HG03457 (cell line): ENCODE measurements around the gene ITPR3.

Experiments used
- ATAC-seq: cut with Tn5 transposase; IDR thresholded peaks from one replicate; pipeline ENCODE4 v1.9.1; 2021; ENCODE audit warnings: moderate number of reproducible peaks; ENCODE audit not compliant: unreplicated experiment

The ITPR3 gene

DNA sequence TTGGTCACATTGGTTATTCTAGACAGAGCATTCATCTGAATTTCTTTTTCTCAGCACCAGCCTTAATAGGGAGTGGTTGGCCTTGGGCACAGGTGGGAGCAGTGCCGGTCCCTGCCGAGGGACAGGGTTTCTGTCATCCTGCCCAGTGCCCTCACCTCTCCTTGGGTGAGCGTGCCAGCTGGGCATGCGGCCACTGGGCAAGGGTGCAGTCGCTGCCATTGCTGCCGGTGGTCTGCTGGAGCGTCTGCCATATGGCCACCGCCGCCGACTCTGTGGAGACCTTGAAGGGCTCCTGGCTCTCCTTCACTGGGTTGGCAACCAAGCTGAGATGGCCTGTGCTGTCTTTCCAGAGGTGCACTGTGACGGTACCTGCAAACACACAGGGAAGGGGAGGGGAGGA, 106.8 kb downstream of the ITPR3 start:
- ATAC-seq = no peak

DNA sequence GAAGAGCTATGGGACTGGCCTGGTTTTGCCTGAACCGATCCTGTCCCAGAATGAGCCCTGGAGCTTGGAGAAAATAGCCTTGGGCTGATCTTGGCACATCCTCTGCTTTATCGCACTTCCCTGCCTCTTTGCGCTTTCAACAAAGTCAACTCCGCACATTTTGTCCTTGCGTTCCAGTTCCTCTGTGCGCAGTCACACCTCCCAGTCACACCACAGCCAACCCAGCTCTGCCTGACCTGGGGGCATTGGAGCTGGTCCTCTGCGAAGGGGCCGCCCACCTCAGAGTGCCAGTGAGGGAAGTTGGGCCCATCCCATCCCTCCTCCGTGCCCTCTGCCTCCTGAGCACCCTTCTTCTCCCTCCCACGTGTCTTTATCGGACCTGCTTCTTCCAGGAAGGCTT, 107.3 kb downstream of the ITPR3 start:
- ATAC-seq = no peak

DNA sequence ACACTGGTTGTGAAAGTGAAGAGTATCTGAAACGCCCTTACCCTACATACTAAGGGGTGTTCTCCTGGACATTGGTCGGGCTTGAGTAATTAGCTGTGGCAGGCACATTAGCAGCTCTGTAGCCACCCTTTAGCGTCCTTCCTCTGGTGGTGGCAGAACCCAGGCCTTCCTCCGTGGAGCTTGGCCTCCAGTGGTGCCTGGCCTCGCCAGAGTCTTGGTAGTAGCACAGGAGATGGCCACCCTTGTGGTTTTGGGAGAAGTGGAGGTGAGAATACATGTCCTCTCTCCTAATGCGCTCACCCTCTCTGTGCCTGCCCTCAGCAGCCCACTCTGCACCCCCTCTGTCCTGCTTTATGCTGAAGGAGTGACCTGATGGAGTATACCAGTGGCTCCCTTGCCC, 107.9 kb downstream of the ITPR3 start:
- ATAC-seq = no peak

DNA sequence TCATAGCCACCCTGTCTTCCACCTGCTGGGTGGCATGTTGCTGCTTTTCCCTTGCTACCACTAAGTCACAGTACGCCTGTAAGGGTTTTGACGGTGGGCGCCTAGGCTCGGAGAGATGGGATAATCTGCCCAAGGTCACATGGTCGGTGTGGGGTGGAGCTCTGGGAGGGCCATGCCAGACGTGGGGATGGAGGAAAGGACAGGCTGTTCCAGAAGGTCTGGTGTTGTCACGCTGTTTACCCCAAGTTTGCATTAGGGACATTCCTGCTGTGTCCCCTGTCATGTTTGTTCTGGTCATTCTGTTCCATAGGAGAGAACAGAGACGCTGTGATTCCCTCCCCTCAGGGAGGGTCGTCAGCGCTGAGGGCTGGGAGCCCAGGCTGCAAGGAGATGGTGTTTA, 109.5 kb downstream of the ITPR3 start:
- no peak for ATAC-seq

DNA sequence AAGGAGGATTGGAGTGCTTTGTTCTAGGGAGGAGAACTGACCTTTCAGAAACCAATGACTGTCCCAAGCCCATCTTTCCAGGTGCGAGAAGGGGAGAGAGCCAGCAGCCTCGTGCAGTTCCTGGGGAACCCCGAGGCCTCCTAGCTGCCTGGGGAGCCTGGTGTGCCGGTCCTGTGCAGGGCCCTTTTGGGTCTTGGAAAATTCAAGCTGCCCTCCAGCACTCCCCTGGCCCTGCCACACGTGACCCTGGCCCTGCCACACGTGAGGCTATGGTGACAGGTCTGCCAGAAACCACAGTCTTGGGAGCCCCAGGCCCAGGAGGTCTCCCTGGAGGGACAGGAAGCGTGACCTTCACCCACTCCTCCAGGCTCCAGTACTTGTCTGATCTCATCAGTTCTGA, 109.9 kb downstream of the ITPR3 start:
- no peak for ATAC-seq

DNA sequence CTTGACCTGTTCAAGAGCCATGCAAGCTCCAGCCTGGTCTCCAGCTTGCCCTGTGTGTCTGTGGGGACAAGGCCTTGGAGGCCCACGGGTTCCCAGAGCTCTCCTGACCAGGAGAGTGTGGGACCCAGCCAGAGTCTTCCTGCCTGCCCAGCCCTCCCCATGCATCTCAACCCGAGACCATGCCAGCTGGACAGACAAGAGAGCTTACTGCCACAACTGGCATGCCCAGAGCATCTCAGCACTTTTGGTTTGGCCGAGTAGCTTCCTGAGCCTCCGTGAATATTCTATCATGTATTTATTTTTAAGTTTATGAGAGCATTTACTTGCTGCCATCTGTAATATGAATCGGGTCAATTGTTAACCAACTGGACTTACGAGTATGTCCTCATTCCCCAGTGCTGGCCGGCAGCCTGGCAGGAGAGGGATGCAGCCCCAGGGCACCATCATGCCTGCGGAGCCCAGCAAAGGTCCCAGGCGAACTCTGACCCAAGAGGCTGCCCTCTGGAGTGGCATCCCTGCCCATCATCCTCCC, 110.7 kb downstream of the ITPR3 start:
- ATAC-seq = no peak

DNA sequence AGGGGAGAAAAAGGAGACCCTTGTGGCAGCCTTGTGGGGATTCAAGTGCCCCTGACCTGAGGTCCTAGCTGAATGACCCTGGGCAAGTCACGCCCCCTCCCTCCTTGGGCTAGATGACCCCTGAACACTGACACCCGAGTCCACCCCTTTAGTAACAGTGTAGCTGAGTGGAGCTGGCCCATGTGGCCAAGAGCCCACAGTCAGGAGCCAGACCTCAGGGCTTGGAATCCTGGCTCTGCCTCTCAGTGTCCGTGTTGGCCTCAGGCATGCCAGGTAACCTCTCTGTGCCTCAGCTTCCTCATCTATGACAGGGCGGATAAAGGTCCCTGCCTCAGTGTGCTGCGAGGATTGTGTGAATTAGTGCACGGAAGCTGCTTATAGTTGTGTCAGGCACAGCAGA, 111.3 kb downstream of the ITPR3 start:
- no peak for ATAC-seq

DNA sequence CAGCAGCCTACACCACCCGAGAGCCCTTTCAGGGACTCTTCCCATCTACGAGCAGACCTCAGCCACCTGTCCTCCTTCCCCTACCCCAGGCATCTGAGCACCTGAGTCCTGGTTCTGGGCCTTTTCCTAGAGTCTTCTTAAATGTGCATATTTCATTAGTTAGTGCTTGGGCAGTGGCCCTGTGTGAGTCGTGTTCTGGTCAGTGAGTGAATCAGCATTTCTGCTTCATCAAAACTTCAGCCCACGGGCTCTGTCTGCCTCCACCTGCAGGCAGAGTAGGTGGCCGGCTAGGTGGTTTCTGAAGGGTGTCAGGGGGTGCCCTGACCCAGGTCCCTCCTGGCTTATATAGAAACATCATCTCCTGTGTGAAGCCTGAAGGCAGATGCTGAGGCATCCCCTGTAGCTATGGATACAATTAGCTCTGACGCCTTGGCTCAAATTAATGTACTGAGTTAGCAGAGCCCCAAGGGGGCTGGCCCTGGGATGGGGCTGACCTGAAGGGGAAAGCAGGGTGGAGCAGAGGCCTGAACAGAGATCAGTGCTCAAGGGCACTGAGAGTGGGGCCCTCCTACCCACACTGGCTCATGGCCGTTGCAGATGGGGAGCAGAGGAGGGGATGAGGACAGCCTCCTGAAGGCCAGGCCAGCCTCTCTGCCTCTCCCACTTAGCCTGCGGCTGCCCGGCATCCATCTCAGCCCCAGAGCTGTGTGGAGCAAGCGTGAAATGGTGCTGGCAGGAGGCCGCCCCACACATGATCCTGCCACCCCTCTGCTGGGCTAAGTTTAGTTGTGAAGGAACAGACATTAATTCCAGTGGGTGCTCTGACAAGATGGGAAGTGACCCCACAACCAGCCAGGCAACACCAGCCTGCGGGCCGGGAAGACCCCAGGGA, 111.9 kb downstream of the ITPR3 start:
- no peak for ATAC-seq

DNA sequence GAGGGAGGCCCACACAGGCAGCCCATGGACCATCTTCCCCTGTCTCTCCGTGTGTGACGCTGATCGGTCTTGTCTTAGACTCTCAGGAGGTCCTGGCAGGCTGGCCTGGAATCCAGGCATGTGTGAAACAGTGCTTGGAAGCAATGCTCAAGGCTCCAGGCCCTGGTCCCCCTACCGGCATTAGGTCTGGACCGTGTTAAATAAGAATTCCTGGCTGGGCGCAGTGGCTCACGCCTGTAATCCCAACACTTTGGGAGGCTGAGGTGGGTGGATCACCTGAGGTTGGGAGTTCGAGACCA, 112.5 kb downstream of the ITPR3 start:
- no peak for ATAC-seq

DNA sequence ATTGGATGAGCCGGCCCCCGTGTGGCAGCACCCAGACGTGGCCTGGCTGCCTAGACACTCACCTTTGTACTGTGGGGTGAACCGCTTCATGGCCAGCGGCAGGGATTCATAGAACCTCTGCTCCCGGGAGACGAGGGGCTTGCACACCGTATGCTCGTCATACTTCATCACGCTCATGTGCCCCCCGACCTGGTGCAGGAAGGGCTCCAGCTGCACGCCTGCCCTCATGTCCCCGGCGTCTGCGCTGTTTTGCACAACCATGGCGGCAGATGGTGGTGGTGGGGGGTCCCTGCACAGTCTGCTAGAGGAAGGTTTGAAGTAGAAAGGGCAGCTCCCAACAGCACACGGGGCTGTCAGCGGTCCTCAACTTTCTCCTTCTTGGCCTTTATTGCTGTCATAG, 114.1 kb downstream of the ITPR3 start:
- ATAC-seq = no peak

DNA sequence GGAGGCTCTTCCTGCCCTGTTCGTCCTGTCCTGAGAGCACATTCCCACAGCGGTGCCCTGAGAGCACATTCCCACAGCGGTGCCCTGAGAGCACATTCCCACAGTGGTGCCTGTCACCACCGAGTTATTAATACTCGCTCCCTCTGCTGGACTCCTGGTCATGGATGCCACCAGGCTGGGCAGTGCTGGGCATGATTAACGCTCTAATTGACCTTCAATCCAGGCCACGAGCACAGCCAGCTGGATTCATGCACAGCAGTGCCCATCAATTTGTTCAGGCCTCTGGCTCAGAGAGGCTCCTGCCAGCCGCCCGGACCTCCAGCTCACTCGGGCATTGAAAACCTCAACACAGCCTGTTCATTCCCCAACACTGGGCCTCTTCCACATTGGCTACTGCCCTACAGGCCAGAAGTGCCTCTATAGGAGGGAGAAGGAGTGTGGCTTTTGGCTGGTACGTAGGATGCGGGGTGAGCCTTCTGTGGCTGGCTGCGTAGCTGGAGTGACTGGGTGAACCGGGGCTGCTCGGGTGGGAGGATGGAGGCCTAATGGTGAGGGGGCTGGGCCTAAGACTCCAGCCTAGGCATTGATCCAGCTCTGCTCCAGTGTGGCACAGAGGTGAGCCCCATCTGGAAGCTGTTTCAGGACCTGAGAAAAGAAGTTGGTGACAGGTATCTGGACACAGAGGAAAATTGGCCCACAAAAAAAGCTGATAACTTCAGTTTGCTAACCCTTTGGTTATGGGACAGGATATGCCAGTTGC, 116.3 kb downstream of the ITPR3 start:
- no peak for ATAC-seq

DNA sequence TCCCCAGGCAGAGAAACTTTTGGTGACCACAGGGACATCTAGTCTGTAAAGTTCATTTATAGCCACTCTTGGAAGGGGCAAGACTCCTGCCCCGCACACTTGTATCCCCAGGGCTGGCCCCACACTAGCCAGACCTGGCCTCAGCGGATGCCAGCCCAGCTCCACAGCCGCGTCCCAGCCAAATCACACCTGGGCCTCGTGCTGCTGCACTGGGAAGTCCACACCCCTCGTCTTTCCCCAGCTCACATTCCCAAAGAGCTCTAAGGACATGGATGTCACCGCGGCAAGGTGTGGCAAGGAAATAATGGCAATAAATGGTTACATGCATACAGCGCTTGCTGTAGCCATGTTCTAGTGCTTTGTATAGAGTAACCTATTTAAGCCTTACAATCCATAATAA, 117.0 kb downstream of the ITPR3 start:
- ATAC-seq = no peak

DNA sequence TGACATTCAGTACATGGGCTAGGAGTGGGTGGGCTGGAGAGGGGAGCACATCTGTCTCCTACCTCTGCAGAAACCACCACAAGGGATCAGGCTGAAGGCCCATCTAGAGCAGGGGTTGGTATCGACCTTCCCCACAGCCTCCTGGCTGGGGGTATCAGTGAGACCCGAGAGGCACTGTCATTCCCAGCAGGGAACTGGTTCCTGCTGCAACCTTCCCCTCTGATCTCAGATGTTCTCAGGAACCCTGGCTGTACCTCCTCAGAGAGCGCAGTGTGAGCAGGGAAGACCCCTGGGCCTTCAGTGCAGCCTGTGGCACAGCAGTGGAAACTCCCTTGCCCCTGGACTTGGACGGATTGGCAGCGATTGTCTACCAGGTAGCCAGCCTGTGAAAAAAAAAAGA, 117.8 kb downstream of the ITPR3 start:
- ATAC-seq = no peak

DNA sequence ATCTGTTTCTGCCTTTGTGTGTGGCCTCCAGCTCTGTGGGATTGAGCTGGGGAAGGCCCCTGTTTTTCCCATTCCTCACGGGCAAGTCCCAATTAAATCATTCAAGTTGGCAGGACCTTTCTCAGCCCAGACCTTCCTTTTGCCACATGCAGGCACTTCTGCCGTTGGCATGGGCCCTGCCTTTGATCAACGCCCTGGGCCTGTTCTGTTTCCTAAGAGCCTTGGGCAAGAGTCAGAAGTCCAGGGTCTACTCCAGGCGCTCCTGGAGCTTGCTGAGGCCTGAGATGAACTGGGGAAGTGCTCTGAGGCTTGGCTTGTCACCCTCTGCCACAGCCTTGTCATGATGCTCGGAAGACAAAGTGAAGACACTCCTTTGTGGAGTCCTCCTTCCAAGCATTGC, 118.4 kb downstream of the ITPR3 start:
- ATAC-seq = no peak

DNA sequence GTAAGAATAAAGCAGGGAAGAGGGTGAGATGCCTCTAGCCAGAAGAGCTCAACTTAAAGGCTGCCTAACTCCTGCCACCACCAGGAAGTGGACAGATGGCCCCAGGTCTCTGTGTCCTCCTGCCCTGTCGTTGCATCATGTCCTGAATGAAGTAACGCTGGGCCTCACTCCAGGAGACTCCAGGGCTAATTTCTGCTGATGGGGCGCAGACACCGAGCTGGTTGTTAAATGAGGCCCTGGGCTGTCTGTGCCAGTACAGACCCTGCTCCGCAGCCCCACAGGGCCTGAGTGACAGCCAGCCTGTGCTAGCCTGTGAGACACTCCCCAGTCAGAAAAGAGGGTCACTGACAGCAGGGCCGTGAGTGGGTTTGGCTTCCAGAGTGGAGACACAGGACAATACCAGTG, 119.1 kb downstream of the ITPR3 start:
- no peak for ATAC-seq

DNA sequence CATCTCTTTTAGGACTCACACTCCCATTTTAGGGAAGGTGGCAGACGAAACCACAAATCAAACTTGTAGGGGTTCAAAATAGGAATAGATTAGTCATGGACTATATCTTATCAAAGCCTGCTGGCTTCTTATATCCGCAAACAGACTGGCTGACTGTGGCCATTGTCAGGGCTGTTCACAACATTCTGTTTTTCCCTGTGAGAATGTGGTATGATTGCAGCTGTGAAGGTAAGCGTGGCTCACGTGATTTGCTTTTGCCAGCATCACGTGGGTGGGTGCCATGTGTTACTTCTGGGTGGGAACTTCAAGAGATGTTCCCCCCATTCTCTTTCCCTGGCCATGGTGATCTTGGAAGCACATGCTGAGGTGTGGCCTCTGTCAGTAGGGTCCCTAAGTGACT, 119.7 kb downstream of the ITPR3 start:
- no peak for ATAC-seq

DNA sequence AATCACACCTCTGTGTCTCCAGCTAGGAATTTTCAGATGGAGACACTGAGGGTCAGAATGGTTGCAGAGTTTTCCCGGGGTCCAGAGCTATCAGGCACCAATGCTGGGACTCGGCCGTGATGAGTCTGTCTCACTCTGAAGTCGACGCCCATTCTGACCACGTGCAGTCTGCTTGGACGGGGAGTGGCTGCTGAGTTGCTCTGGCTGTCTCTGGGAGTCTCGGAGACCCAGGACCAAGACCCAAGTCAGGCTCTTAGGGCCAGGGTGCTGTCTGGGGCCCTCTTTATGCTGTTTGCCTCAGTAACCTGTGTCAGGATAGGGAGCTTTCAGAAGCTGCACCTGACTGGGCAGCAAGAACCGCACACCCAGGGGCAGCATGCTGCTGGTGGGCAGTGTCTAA, 121.0 kb downstream of the ITPR3 start:
- ATAC-seq = no peak

DNA sequence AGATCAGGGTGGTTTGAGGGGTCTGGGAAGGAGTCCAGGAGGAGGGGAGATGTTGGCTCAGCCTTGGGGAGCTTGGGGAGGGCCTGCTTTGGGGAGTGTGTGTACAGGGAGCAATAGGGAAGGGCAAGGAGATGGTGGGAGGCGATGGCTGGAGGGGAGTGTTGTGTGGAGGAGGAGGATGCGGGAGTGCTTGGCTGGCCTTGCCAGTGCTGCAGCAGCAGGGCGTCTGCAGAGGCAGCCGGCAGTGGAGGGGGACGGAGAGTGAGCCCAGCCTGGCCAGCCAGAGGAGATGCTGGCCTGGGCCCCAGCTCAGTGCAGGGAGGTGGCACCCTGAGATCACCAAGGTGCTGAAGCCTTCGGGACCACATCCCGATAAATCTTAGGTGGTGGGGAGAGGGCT, 121.7 kb downstream of the ITPR3 start:
- no peak for ATAC-seq

DNA sequence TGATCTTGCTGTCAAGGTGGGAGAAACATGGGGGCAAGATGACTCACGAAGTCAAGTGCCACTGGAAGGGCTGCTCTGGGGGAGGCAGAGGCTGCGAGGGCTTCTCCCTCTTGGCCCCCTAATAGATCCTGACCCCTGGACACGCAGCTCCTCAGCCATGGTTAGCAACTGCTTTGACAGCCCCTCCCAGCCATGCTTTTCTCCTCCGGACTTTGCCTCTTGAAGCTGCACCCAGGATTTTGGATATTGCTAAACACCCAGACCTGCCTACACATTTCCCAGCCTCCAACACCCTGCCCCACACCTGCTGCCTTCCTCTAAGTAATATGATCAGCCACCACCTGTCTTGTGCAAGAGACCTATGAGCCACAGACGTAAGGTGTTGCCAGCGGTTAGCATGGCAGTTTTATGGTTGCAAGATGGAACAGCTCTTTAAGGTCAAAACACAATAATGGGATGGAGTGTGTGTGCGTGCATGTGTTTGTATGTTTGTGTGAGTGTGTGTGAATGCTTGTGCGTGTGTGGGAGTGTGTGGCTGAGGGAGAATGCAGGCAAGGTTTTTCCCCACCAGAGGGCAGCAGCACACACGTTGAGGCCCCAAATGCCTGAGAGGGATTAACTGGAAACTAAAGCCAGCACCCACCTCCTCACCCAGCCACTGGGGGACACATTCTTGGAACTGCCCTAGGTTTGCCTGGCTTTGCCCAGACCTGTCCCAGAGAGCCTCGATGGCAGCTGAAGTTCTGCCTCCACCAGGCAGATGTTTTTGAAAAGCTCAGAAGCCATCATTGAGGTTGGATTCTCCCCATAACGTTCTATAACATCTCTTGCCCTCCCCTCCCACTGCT, 123.1 kb downstream of the ITPR3 start:
- ATAC-seq = no peak

DNA sequence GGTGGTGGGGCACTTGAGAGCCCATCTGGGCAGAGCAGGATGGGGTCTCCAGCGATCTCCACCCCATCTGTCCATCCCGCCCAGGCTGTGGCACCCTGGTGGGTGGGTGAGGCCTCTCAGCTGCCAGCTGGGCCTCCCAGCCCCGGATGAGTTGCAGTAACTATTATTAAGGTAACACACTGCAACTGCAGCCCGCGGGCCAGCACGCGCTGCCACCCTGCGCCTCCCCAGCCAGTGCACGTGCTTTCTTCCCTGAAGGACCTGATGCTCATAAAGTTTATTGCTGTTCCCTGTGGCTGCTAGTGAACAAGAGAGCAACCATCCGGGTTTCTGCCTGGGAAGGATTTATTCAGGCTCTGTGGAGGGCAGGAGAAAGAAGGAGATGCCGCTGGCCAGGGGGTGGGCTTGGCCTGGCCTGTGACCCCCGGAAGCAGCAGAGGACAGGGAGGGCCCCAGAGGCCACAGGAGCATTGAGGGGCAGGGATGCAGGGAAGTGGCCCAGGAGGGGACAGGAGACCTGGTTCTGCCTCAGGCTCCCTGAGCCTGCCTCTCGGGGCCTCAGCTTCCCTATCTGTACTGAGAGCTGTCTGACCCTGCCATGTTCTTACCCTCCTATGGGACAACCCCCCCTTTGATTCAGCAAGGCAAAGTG, 123.9 kb downstream of the ITPR3 start:
- ATAC-seq = no peak

DNA sequence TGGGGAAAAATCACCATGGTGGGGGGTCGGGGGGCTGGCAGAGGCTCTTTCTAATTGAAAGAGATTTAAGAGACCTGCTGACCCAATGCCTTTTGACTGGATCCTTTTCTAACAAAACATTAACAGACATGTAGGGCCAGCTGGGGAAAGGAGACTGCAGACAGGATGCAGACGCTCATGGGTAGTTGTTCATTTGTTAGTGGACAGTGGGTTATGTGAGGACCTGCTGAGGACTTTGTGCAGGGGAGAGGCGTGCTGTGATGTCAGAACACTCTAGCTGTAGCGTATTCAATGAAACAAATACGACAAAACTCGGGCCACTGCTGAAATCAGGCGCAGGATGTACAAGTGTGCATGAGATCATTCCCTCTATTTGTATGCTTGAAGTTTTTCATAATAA, 124.4 kb downstream of the ITPR3 start:
- no peak for ATAC-seq
